ENCODE data around the gene SLC51B.
A peak's percentile ranks its signal among the peaks of the same experiment; 100 is the strongest.

Gene SLC51B

GRCh38 chr15:65026756-65027155 lies 18.4 kb upstream of the SLC51B start:
- peaks cover 33 to 52% (median 45%) of the 10 kb centered on the region in 11 experiments; a peak in 21 of 22 replicates for H3K36me3 ChIP-seq
- peak overlapping the region in 1 of 11 experiments; percentile 92; a peak in 3 of 22 replicates for H3K4me2 ChIP-seq
- peaks cover 14 to 22% (median 19%) of the 10 kb centered on the region in 10 experiments for H3K4me1 ChIP-seq
- H3K27ac ChIP-seq = no peak overlapping the region
- H4K20me1 ChIP-seq = peaks cover 0 to 9% (median 0%) of the 10 kb centered on the region in 11 experiments; a peak in 9 of 22 replicates
- TF ChIP-seq Cebpa-rat (IDR thresholded peaks at IDR 0.05) = no peak
- no peaks in the 10 kb centered on the region for H3K9me3 ChIP-seq (replicated peaks in 1 of 11)
- no peak overlapping the region for H3K9ac ChIP-seq
- H3K27me3 ChIP-seq = no peaks in the 10 kb centered on the region
- no peak overlapping the region for H3K4me3 ChIP-seq

GRCh38 chr15:65027593-65027992 lies 17.6 kb upstream of the SLC51B start:
- Histone ChIP-seq H3K9ac (peak overlapping the region in 7 of 11 experiments; percentile 81 to 93 (median 90); a peak in 10 of 22 replicates), H3K9me3 (replicated peaks in 1 of 11) (no peaks in the 10 kb centered on the region)

GRCh38 chr15:65028338-65028737 lies 16.8 kb upstream of the SLC51B start:
- Histone ChIP-seq H3K27ac (peak overlapping the region in 10 of 11 experiments; percentile 2 to 89 (median 81); a peak in 12 of 22 replicates), H3K9ac (peak overlapping the region; percentile 81 to 96 (median 87); a peak in 21 of 22 replicates), H3K36me3 (peaks cover 23 to 39% (median 35%) of the 10 kb centered on the region in 11 experiments; a peak in 21 of 22 replicates)

More at GRCh38 chr15:65027593-65027992, 17.6 kb upstream of the SLC51B start:
- Histone ChIP-seq H3K27ac (peak overlapping the region in 2 of 11 experiments; percentile 2 to 18; a peak in 1 of 22 replicates), H3K27me3 (no peaks in the 10 kb centered on the region), H3K4me2 (peak overlapping the region; percentile 88 to 98 (median 92)), H4K20me1 (peaks cover 0 to 9% (median 0%) of the 10 kb centered on the region in 11 experiments; a peak in 9 of 22 replicates), H3K36me3 (peaks cover 25 to 45% (median 40%) of the 10 kb centered on the region in 11 experiments; a peak in 21 of 22 replicates), H3K4me3 (peak overlapping the region in 9 of 10 experiments; percentile 83 to 99 (median 96); a peak in 14 of 20 replicates), H3K4me1 (peaks cover 15 to 23% (median 20%) of the 10 kb centered on the region in 10 experiments)
- no peak for TF ChIP-seq Cebpa-rat (IDR thresholded peaks at IDR 0.05)

GRCh38 chr15:65028921-65029735 lies 16.1 kb upstream of the SLC51B start, which contains the start of gene MTFMT:
TSS of gene MTFMT (minus strand) at chr15:65029639. CDS start at chr15:65029613, 26 bp downstream.
- Histone ChIP-seq H3K9me3 (replicated peaks in 1 of 11) (no peaks in the 10 kb centered on the region), H3K27ac (peak within 1 kb of the TSS; percentile 23 to 89 (median 84); a peak in 21 of 22 replicates), H4K20me1 (peaks cover 0 to 9% (median 0%) of the 10 kb centered on the region in 11 experiments; a peak in 9 of 22 replicates), H3K4me3 (peak within 1 kb of the TSS; percentile 83 to 99 (median 94)), H3K4me1 (peaks cover 29 to 38% (median 35%) of the 10 kb centered on the region in 10 experiments), H3K36me3 (peaks cover 23 to 31% (median 28%) of the 10 kb centered on the region in 11 experiments; a peak in 21 of 22 replicates), H3K9ac (peak within 1 kb of the TSS; percentile 81 to 96 (median 87)), H3K27me3 (no peaks in the 10 kb centered on the region), H3K4me2 (peak within 1 kb of the TSS; percentile 88 to 98 (median 92))
- TF ChIP-seq Cebpa-rat (IDR thresholded peaks at IDR 0.05) = no peak

More at GRCh38 chr15:65028338-65028737, 16.8 kb upstream of the SLC51B start:
- H3K4me3 ChIP-seq = peak overlapping the region; percentile 83 to 99 (median 94)
- no peaks in the 10 kb centered on the region for H3K27me3 ChIP-seq
- H3K4me2 ChIP-seq = peak overlapping the region; percentile 88 to 98 (median 92)
- H3K4me1 ChIP-seq = peaks cover 21 to 30% (median 28%) of the 10 kb centered on the region in 10 experiments
- no peak for TF ChIP-seq Cebpa-rat (IDR thresholded peaks at IDR 0.05)
- no peaks in the 10 kb centered on the region for H3K9me3 ChIP-seq (replicated peaks in 1 of 11)
- H4K20me1 ChIP-seq = peaks cover 0 to 9% (median 0%) of the 10 kb centered on the region in 11 experiments; a peak in 9 of 22 replicates

GRCh38 chr15:65029736-65030208 lies 15.4 kb upstream of the SLC51B start:
- Histone ChIP-seq H4K20me1 (peaks cover 0 to 9% (median 0%) of the 10 kb centered on the region in 11 experiments; a peak in 9 of 22 replicates), H3K27me3 (no peaks in the 10 kb centered on the region), H3K27ac (no peak overlapping the region; a peak in 1 of 22 replicates), H3K9me3 (replicated peaks in 1 of 11) (no peaks in the 10 kb centered on the region), H3K4me3 (peak overlapping the region; percentile 83 to 99 (median 94); a peak in 19 of 20 replicates), H3K9ac (peak overlapping the region in 5 of 11 experiments; percentile 81 to 93 (median 90); a peak in 7 of 22 replicates), H3K4me1 (peaks cover 30 to 45% (median 36%) of the 10 kb centered on the region in 10 experiments), H3K36me3 (peaks cover 17 to 24% (median 21%) of the 10 kb centered on the region in 11 experiments; a peak in 21 of 22 replicates), H3K4me2 (peak overlapping the region in 7 of 11 experiments; percentile 11 to 42 (median 26); a peak in 7 of 22 replicates)
- TF ChIP-seq Cebpa-rat (IDR thresholded peaks at IDR 0.05) = no peak

- peak overlapping the region in 7 of 11 experiments; percentile 15 to 50 (median 42); a peak in 13 of 22 replicates for H3K9ac ChIP-seq
Measured at GRCh38 chr15:65032801-65033537, 12.2 kb upstream of the SLC51B start.

GRCh38 chr15:65033659-65034269 lies 11.4 kb upstream of the SLC51B start:
- Histone ChIP-seq H3K36me3 (no peaks in the 10 kb centered on the region), H3K9me3 (replicated peaks in 1 of 11) (no peaks in the 10 kb centered on the region), H4K20me1 (no peaks in the 10 kb centered on the region; a peak in 1 of 22 replicates), H3K4me2 (peak overlapping the region; percentile 47 to 79 (median 62)), H3K27ac (0 out of 22 replicates have a peak overlapping the region, but pooled peaks of 1 of the 11 experiments have one; percentile 10), H3K9ac (peak overlapping the region in 7 of 11 experiments; percentile 15 to 50 (median 42); a peak in 9 of 22 replicates), H3K4me3 (no peak overlapping the region), H3K4me1 (peaks cover 12 to 26% (median 19%) of the 10 kb centered on the region in 10 experiments), H3K27me3 (no peaks in the 10 kb centered on the region)
- no peak for TF ChIP-seq Cebpa-rat (IDR thresholded peaks at IDR 0.05)

More at GRCh38 chr15:65032801-65033537, 12.2 kb upstream of the SLC51B start:
- TF ChIP-seq Cebpa-rat (IDR thresholded peaks at IDR 0.05) = no peak
- peaks cover 0 to 5% (median 0%) of the 10 kb centered on the region in 11 experiments; a peak in 8 of 22 replicates for H4K20me1 ChIP-seq
- H3K4me3 ChIP-seq = no peak overlapping the region
- no peaks in the 10 kb centered on the region for H3K36me3 ChIP-seq
- peak overlapping the region; percentile 47 to 79 (median 62) for H3K4me2 ChIP-seq
- no peaks in the 10 kb centered on the region for H3K27me3 ChIP-seq
- H3K4me1 ChIP-seq = peaks cover 19 to 32% (median 25%) of the 10 kb centered on the region in 10 experiments
- H3K9me3 ChIP-seq (replicated peaks in 1 of 11) = no peaks in the 10 kb centered on the region
- peak overlapping the region in 2 of 11 experiments; percentile 10 to 45; a peak in 1 of 22 replicates for H3K27ac ChIP-seq

Measured in BLaER1 treated with 17β-estradiol and CSF1 and Interleukin-3, amounts not matched to agents 10 nM and 100 nM (cell line).